Left lung (tissue), 10 donors: ENCODE measurements around the gene LCE5A. TPM values are rescaled to one million over a fixed set of nuclear protein-coding genes. Genes with fewer than 3 reads are reported as not detected.

Experiments
- ATAC-seq: fragments of 200-7000 bp; cut with Tn5 transposase; one replicate; pipeline ENCODE4 v1.9.1; 2020; ENCODE audit warnings: moderate library complexity
- DNase-seq, 4 donors: peaks; one replicate each; pipeline ENCODE4 v3.0.0-alpha.2; 2013 to 2020
- H3K27ac ChIP-seq, 2 donors: fragments of 200-600 bp; sonication (generic) in 1 of 2; one replicate each; pipeline versions ENCODE4 v1.5.0 to v1.8.0; 2020 to 2021
- H3K27me3 ChIP-seq, 2 donors: fragments of 200-600 bp; sonication (generic) in 1 of 2; one replicate each; pipeline versions ENCODE4 v1.5.0 to v1.8.0; 2020 to 2021
- H3K36me3 ChIP-seq, 2 donors: fragments of 200-600 bp; sonication (generic) in 1 of 2; one replicate each; pipeline versions ENCODE4 v1.5.0 to v1.8.0; 2020 to 2021
- H3K4me1 ChIP-seq, 2 donors: fragments of 200-600 bp; one replicate each; pipeline ENCODE4 v1.8.0; 2021
- H3K4me3 ChIP-seq, 2 donors: fragments of 200-600 bp; sonication (generic) in 1 of 2; one replicate each; pipeline versions ENCODE4 v1.5.0 to v1.8.0; 2020 to 2021; ENCODE audit warnings: mild to moderate bottlenecking in 1 of 2
- H3K9me3 ChIP-seq, 2 donors: fragments of 200-600 bp; sonication (generic) in 1 of 2; one replicate each; pipeline versions ENCODE4 v1.5.0 to v1.8.0; 2020 to 2021
- CTCF ChIP-seq, 2 donors: fragments of 200-600 bp; sonication (generic) in 1 of 2; IDR thresholded peaks; one replicate each; pipeline versions ENCODE4 v1.5.0 to v1.8.0; 2021; ENCODE audit warnings: antibody characterized with exemption in 2 of 2
- intact Hi-C, 2 donors: fragments of 100-400 bp; cut with DNase I; formaldehyde crosslinking; loops; one replicate each; pipeline versions ENCODE4 v1.11.2 to v1.14.2; 2022
- polyA plus RNA-seq, 6 donors: library from polyadenylated mRNA; unstranded; fragments of 120-200 nt; gene quantifications; one replicate each; pipeline ENCODE4 v1.2.1, GENCODE V29; 2013; ENCODE audit not compliant: insufficient read length in 6 of 6
- total RNA-seq, 2 donors: library from RNA; stranded (reverse); fragmentation: NEBNext Ultra II Directional; extraction: Animal tissue kit (Norgen Biotek cat#: 25700); gene quantifications; one replicate each; pipeline ENCODE4 v1.2.1, GENCODE V29; 2021
- donor health status: DM: no; HTN: yes; CAD: no.
- donor health status: DM: no; HTN: no; CAD: no.

LCE5A gene
- total and polyA plus RNA-seq, 8 donors: not detected

- no peak overlapping the region for H3K27ac ChIP-seq
- H3K27me3 ChIP-seq: peaks cover 0 to 15% of the 10 kb centered on the region in 2 donors
- H3K36me3 ChIP-seq: no peaks in the 10 kb centered on the region
- peak; percentile 43 to 45 for TF ChIP-seq CTCF (IDR thresholded peaks at IDR 0.05)
- no peaks in the 10 kb centered on the region for H3K4me1 ChIP-seq
- DNase-seq: peak in 1 of 4 donors; percentile 1
- no peak overlapping the region for H3K4me3 ChIP-seq
- peaks cover 0 to 4% of the 10 kb centered on the region in 2 donors for H3K9me3 ChIP-seq
- intact Hi-C loops: no loop called here
- ATAC-seq: peak; percentile 58
These were observed 22.8 kb downstream of the LCE5A start for GRCh38 chr1:152533327-152533938.

GRCh38 chr1:152535774-152536173, 25.2 kb downstream of the LCE5A start:
- intact Hi-C loops: no loop called here
- H3K4me3 ChIP-seq: no peak overlapping the region
- TF ChIP-seq CTCF (IDR thresholded peaks at IDR 0.05): no peak
- no peaks in the 10 kb centered on the region for H3K36me3 ChIP-seq
- H3K9me3 ChIP-seq: peaks cover 0 to 3% of the 10 kb centered on the region in 2 donors
- no peak overlapping the region for H3K27ac ChIP-seq
- no peaks in the 10 kb centered on the region for H3K4me1 ChIP-seq
- DNase-seq: no peak
- peaks cover 0 to 17% of the 10 kb centered on the region in 2 donors for H3K27me3 ChIP-seq
- ATAC-seq: no peak

GRCh38 chr1:152537496-152537895, 26.9 kb downstream of the LCE5A start:
- H3K9me3 ChIP-seq: no peaks in the 10 kb centered on the region
- DNase-seq (no peak), ATAC-seq (no peak)
- no peaks in the 10 kb centered on the region for H3K4me1 ChIP-seq
- H3K36me3 ChIP-seq: no peaks in the 10 kb centered on the region
- peaks cover 0 to 25% of the 10 kb centered on the region in 2 donors for H3K27me3 ChIP-seq
- H3K4me3 ChIP-seq: no peak overlapping the region
- intact Hi-C loops: no loop called here
- no peak for TF ChIP-seq CTCF (IDR thresholded peaks at IDR 0.05)
- no peak overlapping the region for H3K27ac ChIP-seq

DNA sequence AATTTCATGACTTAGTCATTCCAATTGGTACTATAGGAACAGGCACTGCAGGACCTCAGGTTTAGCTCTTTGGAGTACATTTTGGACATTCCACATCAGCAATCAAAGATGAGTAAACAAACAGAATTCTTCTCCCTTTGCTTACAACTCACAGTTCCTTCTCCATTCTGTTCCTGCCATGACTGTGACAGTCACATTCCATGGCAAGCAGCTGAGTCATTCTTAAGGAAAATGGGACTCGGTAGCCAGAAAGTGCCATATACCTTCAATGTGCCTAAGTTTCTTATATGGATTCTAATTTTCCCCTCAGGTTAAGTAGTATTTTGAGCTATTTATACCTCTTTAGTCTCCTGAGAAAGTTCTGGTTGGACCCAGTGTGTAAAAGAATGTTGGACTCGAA, 29.3 kb downstream of the LCE5A start:
- Histone ChIP-seq H3K27me3 (peaks cover 0 to 13% of the 10 kb centered on the region in 2 donors), H3K27ac (no peak overlapping the region), H3K4me3 (no peak overlapping the region), H3K9me3 (no peaks in the 10 kb centered on the region), H3K36me3 (no peaks in the 10 kb centered on the region), H3K4me1 (no peaks in the 10 kb centered on the region)
- intact Hi-C loops: no loop called here
- TF ChIP-seq CTCF (IDR thresholded peaks at IDR 0.05): no peak
- ATAC-seq (no peak), DNase-seq (no peak)

DNA sequence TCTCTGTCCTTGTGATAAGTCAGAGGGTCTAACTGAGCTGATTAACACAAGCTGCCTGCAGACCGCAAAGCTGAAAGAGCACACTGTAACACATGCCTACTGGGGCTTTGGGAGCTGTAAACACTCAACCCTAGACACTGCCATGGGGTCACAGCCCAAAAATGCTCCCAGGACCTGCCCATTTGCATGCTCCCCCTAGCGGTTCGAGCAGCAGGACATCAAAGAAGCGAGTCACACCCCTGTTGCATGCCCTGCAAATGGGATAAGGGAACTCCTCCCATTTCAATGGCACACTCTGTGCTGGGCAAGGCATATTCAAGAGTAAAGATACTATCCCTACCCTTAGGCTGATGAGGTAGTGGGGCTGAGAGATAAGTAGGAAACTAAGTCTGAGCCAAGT, 33.2 kb downstream of the LCE5A start:
- no peak for ATAC-seq
- intact Hi-C loops: no loop called here
- Histone ChIP-seq H3K27me3 (peaks cover 0 to 13% of the 10 kb centered on the region in 2 donors), H3K9me3 (no peaks in the 10 kb centered on the region), H3K4me3 (no peak overlapping the region), H3K36me3 (no peaks in the 10 kb centered on the region), H3K4me1 (no peaks in the 10 kb centered on the region), H3K27ac (no peak overlapping the region)
- no peak for TF ChIP-seq CTCF (IDR thresholded peaks at IDR 0.05)
- no peak for DNase-seq
